ENCODE results near the gene EXOC3.

Gene EXOC3

GRCh38 chr5:442335-443238 lies at the start of gene EXOC3:
Gene EXOC3, plus strand, starts transcription at chr5:443176. Its CDS starts 3,030 bp downstream, at chr5:446206.
- peak; percentile 31 for DNase-seq
- TF ChIP-seq CTCF (IDR thresholded peaks at IDR 0.05; ENCODE audit: low read depth, low read length, missing control alignments): no peak
- in situ Hi-C loops (cut with HindIII; ENCODE audit: low pct_ligation_motif_present, low sequenced_read_pairs): no loop called here

DNA sequence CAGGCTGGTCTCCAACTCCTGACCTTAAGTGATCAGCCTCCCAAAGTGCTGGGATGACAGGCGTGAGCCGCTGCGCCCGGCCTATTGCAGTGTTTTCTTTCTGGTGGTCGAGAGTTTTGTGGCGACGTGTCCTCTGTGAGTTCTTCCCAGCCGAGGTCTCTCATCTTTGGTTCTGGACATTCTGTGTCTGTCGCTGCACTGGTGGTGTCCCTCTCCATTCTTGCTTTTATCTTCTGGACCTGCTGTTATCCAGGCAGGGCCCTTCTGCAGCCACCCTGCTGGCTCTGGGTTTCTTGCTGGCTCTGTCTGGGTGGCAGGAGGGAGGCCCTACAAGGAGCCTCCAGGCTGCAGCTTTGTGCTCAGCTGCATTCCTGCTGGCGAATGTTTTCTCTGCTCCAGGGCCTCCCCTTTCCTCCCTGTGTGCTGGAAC lies 49.1 kb upstream of the EXOC3 start:
- in situ Hi-C loops (cut with HindIII; ENCODE audit: low pct_ligation_motif_present, low sequenced_read_pairs): no loop called here
- Histone ChIP-seq H3K36me3 (replicated peaks) (no peaks in the 10 kb centered on the region), H3K4me3 (ENCODE audit: low read depth, low read length) (no peak overlapping the region), H3K27ac (no peak overlapping the region), H3K27me3 (replicated peaks) (no peaks in the 10 kb centered on the region)
- DNase-seq: no peak
- TF ChIP-seq CTCF (IDR thresholded peaks at IDR 0.05; ENCODE audit: low read depth, low read length, missing control alignments): no peak

More at GRCh38 chr5:442335-443238, at the start of gene EXOC3:
- no peaks in the 10 kb centered on the region for H3K27me3 ChIP-seq (replicated peaks)
- H3K36me3 ChIP-seq (replicated peaks): peaks cover 7% of the 10 kb centered on the region
- peak within 1 kb of the TSS; percentile 96 for H3K4me3 ChIP-seq (ENCODE audit: low read depth, low read length)
- peak within 1 kb of the TSS; percentile 46 for H3K27ac ChIP-seq

DNA sequence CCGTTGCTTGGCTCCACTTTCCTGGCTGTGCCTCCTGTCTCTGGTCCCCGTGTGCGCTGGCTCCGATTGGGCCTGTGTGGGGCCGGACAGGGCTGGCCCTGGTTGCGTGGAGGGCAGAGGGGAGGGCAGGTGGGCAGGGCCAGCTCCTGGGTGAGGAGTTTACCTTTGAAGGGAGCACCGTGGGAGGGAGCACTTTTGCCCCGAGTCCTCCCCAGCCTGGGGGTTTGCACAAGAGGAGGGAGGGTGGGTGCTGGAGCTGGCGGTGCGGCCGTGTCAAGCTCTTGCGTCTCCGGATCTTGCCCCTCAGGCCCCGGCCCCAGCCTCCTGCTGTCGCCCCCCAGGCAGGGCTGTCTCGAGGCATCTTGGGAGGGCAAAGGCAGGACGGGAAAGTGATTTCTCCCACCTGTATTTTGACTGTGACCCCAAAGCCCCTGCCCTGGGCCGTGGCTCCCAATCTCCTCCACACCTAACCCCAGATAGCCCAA lies 48.3 kb upstream of the EXOC3 start:
- H3K27me3 ChIP-seq (replicated peaks): no peaks in the 10 kb centered on the region
- no peak for TF ChIP-seq CTCF (IDR thresholded peaks at IDR 0.05; ENCODE audit: low read depth, low read length, missing control alignments)
- H3K36me3 ChIP-seq (replicated peaks): no peaks in the 10 kb centered on the region
- DNase-seq: no peak
- in situ Hi-C loops (cut with HindIII; ENCODE audit: low pct_ligation_motif_present, low sequenced_read_pairs): no loop called here
- peak overlapping the region; percentile 69 for H3K27ac ChIP-seq
- H3K4me3 ChIP-seq (ENCODE audit: low read depth, low read length): no peak overlapping the region

- no peak for TF ChIP-seq CTCF (IDR thresholded peaks at IDR 0.05; ENCODE audit: low read depth, low read length, missing control alignments)
- peak; percentile 71 for DNase-seq
- Histone ChIP-seq H3K4me3 (ENCODE audit: low read depth, low read length) (no peak overlapping the region), H3K27me3 (replicated peaks) (no peaks in the 10 kb centered on the region), H3K27ac (peak overlapping the region; percentile 69), H3K36me3 (replicated peaks) (no peaks in the 10 kb centered on the region)
- in situ Hi-C loops (cut with HindIII; ENCODE audit: low pct_ligation_motif_present, low sequenced_read_pairs): no loop called here
These were observed 47.6 kb upstream of the EXOC3 start for GRCh38 chr5:395156-395920.

DNA sequence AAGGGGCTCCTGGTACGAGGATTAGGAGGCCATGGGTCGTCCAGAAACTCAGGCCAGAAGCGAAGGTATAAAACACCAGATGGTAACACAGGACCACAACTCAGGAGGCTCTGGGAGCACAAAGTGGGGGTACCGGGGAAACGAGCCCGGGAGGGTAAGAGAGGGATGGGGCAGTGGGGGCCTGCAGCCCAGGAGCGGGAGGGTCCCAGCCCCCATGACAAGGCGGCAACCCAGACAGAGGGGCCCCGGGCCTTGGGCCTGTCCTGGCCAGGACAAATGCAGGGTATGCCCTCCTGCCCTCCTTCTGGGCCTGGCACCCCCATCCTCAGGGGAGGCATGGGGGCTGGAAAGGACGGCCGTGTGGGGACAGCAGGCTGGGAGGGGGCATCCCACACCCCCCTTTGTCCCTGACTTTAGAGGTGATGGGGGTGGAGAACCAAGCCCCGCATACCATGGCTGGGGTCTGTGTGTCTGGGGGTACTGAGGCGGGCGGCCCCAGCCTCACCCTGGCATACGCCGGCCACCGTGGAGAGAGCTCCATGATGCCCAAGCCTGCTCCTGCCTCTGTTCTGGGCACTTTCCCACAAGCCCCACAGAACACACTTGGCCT lies 47.0 kb upstream of the EXOC3 start:
- in situ Hi-C loops (cut with HindIII; ENCODE audit: low pct_ligation_motif_present, low sequenced_read_pairs): no loop called here
- TF ChIP-seq CTCF (IDR thresholded peaks at IDR 0.05; ENCODE audit: low read depth, low read length, missing control alignments): no peak
- no peaks in the 10 kb centered on the region for H3K36me3 ChIP-seq (replicated peaks)
- H3K27ac ChIP-seq: peak overlapping the region; percentile 69
- H3K27me3 ChIP-seq (replicated peaks): no peaks in the 10 kb centered on the region
- DNase-seq: no peak
- no peak overlapping the region for H3K4me3 ChIP-seq (ENCODE audit: low read depth, low read length)
